Femur (tissue), 1 donor: ENCODE measurements around the gene SH3BP4.

Source experiments
- DNase-seq: peaks from one replicate; pipeline ENCODE4 v3.0.0-alpha.2; 2017

Gene SH3BP4

DNA sequence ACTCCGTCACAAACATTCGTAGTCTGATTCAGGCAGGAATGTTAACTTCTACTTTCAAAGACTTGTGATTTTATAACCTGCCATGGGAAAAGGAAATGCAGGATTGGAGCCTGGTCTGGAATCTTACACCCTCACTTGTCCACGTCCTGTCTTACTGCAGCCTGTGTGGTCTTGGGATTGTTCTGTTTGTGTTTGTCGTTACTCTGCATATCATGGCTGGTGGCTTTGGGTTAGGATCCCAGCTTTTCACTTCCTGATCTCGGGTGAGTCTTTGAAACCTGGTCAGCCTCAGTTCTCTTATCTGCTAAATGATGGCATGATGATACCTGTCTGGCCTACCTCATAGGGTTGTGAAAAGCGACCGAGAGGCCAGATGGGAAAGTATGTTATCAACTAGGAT is 34.6 kb downstream of the SH3BP4 start:
- no peak for DNase-seq

DNA sequence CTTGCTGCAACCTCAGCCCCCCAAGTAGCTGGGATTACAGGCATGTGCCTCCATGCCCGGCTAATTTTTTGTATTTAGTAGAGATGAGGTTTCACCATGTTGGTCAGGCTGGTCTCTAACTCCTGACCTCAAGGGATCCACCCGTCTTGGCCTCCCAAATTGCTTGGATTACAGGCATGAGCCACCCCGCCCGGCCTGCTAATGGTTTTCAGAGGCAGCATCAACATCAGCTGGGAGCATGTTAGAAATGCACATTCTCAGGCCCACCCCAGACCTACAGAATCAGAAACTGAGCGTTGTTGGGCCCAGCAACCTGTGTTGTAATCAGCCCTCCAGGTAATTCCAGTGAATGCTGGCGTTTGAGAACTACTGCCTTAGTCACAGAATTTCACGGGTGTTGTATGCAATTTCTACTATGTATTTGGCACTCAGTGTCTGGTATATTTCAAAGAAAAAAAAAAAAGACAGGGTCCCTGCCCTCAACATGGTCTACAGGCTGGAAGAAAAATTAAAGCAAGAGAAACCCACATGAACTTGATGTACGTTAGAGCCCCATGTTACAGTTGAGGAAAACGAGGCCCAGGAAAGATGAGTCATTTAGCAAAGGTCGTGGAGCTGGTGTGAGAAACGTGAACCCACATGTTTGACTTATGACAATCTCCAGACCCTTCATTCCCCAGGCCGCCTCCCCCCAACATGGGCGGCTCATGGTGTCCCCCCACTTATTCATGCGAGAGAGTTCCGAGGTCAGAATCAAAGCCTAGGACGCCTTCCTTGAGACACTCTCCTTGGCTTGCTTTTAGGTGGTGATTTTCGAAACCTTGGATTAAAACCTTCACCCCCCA is 35.3 kb downstream of the SH3BP4 start:
- DNase-seq: no peak

DNA sequence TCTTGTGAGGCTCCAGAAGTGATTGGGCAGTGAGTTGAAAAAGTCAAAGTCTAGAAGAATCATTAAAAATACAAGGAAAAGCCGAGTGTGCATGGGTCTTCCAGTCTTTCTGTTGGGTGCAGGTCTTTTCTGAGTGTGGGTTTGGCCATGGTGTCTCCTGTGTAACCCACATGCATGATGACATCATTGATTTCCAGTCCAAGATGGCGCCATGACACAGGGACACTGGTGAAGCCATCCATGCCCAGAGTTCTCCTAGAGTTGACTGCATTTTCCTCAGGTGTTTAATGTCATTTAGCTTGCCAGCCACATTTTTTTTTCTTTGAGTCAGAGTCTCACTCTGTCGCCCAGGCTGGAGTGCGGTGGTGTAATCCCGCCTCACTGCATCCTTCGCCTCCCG is 35.9 kb downstream of the SH3BP4 start:
- no peak for DNase-seq

DNA sequence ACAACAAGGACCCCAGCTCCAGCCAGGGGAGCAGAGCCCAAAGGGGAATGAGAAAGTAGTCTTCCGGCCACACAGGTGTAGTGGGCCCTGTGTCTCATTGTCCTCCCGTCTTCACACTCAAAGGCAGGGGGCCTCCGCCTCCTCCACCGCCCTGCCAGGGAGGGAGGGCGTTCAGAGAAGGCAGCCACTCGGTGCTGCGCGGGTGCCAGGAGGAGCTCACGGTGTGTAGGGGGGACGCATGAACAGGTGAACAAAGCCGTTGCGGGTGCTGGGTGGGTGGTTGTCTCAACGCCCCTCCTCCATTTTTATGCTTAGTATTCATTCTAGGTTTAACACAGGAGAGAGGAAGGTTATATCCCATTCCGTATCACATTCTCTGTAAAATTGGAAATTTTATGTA is 36.7 kb downstream of the SH3BP4 start:
- no peak for DNase-seq

DNA sequence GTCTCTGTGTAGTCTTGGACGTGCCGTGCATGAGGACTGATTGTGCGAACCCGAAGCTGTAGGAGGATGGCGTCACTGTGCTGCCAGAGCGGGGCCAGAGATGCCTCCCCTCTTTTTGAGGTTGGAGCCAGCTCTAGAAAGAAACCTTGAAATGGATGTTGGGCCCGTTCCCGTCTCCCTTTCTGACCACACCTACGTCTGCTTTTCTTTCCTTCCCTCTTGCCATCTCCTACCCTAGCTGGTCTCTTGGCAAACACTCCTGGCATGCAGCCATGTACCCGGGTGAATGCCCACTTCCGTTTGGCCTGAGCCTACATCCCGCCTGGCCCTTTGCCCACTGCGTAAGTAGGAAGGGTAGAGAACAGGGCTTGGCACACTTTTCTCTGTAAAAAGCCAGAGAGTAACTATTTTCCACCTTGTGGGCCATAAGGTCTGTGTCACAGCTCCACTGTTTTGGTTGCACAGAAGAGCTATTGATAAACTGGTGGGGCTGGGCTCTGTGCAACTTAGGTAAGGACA is 37.4 kb downstream of the SH3BP4 start:
- DNase-seq: peak; percentile 84

DNA sequence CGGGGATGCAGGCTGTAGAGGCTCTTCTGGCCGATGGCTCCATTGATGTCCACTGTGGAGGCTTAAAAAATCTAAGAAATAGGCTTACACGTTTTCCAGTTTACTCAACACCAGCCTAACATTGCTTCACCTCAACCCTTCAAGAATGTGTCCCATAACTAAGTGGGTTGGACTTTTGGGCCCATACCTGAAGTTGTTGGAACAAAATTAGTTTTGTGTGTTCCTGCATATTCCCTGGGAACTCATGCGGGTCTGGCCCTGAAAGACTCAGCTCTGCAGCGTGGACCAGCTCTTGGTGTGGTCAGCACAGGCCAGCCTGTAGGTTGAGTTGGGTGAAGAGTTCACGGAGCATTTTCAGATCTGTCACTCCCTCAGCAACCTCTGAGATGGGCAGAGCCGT is 38.5 kb downstream of the SH3BP4 start:
- DNase-seq: no peak

DNA sequence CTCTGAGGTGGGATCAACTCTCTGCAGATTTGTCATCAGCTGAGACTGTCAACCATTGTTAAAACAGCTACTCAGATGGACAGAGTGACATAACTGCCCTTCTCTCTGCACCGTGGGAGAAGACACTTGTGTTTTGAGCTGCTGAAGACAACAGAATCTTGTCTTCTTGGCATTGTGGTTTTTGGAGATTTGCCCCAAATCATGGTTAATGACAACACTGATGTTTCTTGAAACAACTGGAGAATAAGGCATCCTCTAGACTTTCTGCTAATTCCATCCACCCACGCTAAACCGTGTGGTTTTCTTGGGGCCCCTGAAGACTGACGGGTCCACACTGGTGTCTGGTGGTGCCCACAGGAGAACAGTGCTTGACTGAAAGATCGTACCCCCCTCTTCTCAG is 39.5 kb downstream of the SH3BP4 start:
- DNase-seq: no peak

DNA sequence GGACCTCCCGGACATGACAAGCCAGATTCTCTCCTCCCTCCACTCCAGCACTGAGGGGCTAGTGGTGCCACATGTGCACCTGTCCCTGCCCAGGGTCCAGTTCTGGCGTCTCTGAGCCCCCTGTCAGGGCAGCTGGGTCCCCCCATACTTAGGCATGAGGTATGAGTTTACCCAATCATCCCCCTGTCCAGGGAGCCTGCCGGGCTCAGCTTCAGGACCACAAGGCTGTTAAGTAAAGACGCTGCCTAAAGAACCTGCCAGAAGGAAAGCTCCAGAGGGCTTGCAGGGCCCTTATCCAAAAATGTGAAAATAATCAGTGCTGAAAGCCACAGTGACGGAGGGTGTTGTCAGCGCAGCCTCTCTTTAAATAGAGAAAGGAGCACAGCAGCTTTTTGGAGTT is 40.0 kb downstream of the SH3BP4 start:
- peak; percentile 77 for DNase-seq

DNA sequence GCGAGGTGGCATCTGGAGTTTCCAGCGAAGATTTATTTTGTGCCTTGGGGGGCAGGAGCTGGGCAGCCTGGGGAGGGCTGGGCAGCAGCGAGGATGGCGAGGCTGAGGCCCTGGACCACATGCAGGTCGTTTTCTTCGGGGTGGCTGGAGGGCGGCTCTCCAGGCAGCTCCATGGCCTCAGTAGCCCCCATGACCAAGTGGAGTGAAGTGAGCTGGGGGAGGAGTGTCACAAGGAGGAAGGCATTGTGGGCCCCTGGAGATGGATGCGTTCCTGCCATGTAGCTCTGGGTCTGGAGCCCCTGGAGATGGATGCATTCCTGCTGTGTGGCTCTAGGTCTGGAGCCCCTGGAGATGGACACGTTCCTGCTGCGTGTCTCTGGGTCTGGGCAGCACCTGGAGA is 40.4 kb downstream of the SH3BP4 start:
- no peak for DNase-seq

DNA sequence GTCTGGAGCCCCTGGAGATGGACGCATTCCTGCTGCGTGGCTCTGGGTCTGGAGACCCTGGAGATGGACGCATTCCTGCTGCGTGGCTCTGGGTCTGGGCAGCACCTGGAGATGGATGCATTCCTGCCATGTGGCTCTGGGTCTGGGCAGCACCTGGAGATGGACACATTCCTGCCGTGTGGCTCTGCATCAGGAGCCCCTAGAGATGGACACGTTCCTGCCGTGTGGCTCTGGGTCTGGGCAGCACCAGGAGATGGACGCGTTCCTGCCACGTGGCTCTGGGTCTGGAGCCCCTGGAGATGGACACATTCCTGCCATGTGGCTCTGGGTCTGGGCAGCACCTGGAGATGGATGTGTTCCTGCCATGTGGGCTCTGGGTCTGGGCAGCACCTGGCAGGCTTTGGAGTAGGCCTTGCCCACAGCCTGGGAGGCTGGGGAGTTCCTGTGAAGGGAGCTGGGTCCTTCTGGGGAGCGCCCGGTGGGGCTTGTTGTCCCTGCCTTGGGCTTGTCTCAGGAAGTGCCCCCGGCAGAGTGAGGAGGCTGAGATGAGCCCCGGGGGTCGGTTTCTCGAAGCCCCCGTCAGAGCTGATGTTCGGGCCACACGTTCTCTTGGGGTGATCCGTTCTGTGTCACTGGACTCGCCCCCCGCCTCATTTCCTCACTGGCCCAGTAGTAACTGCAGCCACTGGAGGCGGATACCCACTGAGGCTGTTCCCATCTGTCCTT is 41.0 kb downstream of the SH3BP4 start:
- DNase-seq: no peak

DNA sequence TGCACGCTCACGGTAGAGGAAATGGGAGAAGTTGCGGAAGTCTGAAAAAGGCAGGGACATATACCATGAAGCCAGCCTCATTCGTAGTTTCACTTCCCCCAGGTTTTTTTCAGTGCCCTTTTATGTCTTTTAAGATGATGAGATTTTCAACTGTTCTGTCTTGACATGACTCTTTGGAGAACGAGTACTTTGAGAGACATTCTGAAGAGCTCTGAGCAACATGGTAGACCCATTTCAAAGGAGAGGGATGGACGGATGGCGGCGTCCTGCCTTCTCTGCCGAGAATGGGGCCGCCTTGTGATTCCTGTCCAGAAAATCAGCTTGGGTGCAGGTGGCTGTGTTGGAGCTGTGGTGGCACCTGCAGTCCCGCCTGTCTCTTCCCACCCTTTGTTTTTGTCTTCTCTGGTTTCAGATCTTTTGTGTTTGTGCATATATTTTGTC is 41.7 kb downstream of the SH3BP4 start:
- DNase-seq: no peak

DNA sequence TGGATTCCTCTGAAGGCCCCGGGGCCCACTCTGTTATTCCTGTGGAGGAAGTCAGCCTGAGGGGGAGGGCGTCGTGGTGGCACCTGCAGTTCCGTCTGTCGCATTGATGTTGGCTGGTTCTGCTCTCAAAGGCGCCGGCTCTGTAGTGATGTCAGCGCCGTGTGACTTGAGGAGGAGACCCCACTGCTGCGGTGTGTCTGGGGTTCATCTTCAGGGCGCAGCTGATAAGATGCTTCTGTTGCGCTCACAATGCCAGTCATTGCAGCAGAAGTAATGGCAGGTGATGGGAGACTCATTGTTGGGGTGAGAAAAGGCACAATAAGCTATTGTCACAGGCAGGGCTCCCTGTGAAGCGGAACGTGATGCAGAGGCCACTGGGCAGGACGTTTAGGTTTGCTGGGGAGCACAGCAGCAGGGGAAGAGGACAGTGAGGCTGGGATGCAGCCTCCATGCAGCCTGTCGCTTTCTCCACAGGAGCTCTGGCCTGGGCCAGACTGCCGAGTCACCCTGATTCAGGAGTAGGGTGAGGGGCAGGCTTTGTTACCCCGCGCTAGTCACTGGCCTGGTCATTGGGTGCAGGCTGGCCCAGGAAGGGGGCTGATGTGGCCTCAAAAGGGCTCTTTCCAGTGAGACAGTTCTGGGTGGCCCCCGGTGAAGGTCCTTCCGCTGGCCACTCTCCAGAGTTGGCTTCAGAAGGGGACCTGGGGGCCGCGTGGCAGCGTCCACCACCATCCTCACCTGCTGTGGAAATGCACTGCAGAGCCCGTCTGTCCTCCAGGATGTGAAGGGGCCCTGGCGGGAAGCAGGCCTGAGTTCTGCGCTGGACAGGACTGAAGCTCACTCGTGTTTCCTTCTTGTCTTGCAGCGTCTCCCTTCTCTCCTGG is 42.9 kb downstream of the SH3BP4 start:
- no peak for DNase-seq

DNA sequence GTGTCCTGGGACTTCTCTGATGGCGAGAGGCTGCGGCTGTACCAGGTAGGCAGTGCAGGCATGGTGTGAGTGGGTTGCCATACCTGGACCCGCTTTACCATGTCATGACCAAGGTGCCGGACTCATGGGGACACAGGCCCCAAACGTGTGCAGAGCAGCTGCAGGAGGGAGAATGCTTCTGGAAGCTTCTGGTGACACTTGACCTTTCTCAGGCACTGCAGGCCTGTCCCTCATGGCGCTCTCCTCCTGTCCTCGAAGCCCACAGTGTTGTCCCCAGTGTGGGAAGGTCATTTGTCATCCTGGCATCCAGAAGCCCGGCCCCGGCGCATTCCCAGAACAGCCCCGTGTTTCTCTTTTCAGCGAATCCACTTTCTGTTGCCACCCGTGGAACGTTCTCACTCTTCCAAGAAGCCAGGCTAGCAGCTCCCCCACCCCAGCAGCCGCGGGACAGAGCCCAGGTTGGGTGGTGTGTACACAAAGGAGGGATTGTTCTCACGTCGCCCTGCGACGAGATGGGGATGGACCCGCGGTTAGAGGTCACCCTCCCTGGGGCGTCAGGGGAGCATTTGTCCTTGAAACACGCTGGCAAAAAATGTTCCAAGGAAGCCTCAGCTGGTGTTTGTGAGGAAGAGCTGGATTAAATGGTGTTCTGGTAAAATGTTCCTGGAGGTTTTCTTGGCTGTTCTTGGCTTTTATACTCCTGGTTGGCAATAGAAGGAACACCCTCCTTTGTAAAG is 43.7 kb downstream of the SH3BP4 start:
- DNase-seq: no peak

DNA sequence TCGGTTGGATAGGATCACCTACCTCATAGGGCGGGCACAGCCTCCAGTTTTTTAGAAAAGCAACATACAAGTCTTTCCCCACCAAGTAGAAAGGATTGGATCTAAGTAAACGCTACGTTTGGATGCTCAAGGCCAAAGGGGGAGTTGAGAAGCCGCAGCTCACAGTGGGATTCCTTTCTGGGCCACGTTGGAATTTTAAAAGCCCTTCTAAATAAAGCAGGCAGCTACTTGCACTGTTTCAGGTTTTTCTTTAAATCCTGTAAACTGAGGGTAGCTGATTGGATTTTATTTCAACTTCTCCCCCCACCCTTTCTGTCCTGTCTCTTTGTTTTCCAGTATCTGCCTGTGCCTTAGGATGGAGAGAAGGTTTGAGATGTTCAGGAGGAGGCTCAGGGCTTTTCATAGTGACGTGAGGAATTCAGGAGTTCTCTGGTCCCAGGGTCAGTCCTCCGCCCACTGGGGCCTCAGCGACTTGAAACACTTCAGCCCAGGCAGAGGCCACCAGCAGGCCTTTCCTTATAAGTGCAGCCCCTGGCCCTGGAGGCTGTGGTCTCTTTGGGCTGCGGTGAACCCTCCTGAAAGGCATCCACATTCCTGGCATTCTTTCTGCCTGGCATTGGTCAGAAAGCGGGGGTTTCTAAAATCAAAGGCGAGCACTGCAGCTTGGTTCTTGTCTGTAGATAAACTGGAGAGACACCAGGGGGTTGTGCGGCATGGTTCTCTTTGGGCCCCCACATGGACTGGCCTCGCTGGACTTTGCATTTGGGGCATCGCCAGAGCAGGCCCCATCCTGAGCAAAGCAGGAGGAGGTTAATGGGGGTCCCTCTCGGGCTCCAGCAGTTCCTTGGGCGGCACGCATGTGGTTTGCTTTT is 44.5 kb downstream of the SH3BP4 start:
- DNase-seq: peak; percentile 76

DNA sequence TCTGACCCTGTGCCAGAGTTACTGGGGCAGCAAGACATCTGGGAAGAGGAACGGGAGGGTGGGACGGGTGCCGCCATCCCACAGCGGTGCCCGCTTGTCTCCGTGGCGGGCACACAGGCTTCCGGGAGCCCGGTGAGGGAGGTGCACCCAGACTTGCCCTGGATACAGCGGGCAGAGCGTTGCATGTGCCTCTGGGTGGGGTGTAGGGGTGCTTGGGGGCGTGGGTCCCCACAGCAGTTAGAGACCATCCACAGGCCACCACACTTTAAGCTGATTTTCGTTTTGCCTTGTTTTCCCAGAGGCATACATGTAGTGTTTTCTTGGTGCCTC is 45.1 kb downstream of the SH3BP4 start:
- peak; percentile 65 for DNase-seq

DNA sequence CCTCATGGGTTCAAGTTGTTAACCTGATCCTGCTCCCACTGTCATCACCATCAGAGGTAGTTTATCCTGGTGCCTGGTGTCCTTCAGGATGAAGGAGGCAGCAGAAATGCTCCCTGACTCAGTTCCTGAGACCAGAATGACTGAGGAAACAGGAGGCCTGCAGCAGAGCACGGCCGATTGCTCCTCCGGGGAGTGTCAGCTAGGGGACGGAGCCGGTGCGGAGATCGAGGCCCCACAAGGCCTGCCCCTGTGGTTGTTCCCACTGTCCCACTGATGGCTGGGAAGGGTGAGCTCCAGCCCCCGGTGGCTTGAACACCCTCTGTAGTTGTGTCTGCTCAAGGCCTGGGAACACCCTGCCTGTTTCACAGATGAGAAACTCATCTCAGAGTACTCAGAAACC is 45.6 kb downstream of the SH3BP4 start:
- DNase-seq: no peak

DNA sequence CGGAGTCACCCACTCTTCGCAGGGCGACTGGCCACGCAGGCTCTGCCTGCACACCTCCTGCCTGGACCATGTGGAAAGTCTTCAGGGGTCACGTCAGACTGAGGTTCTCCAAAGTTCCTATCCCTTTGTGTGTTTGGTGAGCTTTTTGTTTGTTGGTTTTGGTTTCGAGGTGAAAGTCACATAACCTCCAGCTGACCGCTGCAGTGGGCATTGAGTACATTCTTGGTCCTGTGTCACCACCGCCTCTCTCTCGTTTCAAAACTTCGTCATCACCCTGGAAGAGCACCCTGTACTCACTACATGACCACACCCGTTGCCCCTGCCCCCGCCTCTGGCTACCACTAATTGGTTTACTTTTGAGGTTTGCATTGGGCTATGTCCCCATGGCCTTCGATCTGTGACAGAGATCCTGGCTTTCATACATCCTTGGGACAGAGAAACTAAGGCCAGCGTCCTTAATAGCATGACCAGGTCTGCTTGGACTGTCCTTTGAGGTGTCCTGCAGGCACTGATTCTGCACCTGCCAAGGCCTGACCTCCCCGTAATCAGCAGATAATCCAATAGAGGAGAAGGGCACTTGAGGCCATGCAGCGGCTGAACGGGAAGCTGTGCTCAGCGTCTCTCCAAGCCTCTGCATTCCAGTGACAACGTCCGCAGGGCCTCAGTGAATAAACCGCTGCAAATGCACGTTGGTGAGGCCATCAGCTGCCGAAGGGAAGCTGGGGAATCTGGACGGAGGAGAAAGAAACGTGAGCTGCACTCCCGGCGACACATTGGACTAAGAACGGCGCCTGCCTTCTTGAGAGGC is 46.8 kb downstream of the SH3BP4 start:
- DNase-seq: no peak

DNA sequence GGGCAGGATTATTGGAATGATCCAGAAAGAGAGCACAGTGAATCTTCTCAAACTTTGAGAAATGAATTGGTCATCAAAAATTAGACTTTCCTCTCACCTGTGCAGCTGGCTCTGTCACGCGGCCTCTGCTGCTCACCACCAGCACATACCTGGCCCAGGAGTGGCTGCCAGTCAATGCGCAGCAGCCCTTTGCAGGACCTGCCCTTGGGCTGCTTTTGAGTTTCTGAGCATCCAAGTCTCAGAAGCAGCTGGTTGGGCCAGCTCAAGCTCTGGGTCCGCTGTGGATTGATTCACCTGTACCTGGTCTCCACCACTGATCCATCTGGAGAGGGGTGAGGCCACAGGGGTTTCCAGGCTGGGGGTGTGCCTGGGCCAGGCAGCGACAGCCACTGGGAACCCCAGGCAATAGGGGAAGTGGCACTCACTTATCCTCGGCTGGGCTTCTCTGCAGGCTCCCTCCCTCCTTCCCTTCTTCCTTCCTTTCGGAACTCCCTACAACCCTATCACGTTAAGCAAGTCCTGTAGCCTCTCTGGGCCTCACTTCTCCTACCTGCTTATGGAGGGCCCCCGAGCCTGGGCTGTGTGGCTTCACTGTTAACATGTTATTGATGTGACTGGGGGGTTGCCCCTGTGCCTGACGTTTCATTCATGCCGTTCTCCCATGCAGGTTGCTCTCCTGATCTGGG is 48.1 kb downstream of the SH3BP4 start:
- no peak for DNase-seq

DNA sequence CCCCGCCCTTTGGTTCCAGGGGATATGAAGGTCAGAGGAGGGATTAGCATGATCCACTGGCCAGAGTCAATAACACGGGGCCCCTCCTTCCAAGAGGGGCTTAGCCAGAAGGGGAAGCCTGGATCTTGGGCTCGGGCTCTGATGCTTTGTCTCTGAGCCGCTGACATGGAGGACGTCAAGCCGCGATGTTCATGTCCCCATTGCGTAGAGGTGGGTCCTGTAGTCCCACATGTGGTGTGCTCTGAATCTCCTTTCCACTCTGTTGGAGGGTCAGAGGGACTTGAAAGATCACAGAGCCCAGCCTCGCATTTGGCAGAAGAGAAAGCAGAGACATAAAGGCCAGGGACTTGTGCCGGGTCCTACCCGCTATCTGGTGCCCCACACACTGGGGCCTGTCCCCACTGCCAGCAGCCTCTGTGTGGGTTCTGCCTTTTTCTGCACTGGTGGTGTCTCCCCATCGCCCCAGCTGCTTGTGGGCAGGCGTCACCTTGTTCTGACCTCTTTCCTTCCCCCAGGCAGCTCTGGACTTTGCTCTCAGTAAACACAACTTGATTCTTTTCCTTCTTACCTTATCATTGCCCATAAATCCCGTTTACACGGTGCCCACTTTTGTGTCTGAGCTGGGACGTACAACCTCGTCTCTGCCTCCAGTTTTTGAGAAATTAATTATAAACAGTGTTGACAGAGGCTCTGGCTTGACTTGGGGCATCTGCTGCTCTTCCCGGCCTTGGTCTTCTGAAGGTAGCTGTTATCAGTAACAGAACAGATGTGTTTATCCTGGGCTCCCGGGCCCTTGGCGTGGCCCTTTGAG is 48.8 kb downstream of the SH3BP4 start:
- DNase-seq: no peak
